ENCODE measurements around the gene TMEM192. TPM values are rescaled to one million over a fixed set of nuclear protein-coding genes. Genes with fewer than 3 reads are reported as not detected.
"Not testable (repeated sequence)": the region's sequence is repeated elsewhere in the genome, so short reads cannot be mapped to it uniquely, and the experiment has no call there.

TMEM192 gene
- total and polyA plus RNA-seq, 2 donors (not counting 3 experiments of a cell fraction or from before 2014, with no cell fraction given) = 11.4 to 13.0 TPM

- H4K20me1 ChIP-seq (replicated peaks; ENCODE audit: control insufficient read depth, extremely low read depth, insufficient read depth, low read length) = no peaks in the 10 kb centered on the region
- H3K79me2 ChIP-seq (ENCODE audit: control insufficient read depth, insufficient read depth, low read length) = no peaks in the 10 kb centered on the region
- FAIRE-seq = no peak
- no peak overlapping the region for H3K27ac ChIP-seq (ENCODE audit: insufficient read depth, low read depth, low read length)
- no peak overlapping the region for H3K4me2 ChIP-seq (ENCODE audit: insufficient read depth, low read length)
- peaks cover 2 to 13% of the 10 kb centered on the region in 2 experiments for H3K36me3 ChIP-seq (ENCODE audit: control insufficient read depth in 2 of 2, extremely low read depth in 1 of 2, insufficient read depth in 2 of 2, low read length in 2 of 2)
- intact Hi-C loops (cut with micrococcal nuclease) = no loop called here
- H3K9me3 ChIP-seq (replicated peaks; ENCODE audit: control insufficient read depth, insufficient read depth, low read length) = no peaks in the 10 kb centered on the region
- H3K9ac ChIP-seq (replicated peaks; ENCODE audit: extremely low read depth, insufficient read depth, low read length) = no peak overlapping the region
- H3K9me1 ChIP-seq (replicated peaks; ENCODE audit: control insufficient read depth, extremely low read depth, insufficient read depth, low read length) = no peaks in the 10 kb centered on the region
- no peak overlapping the region for H2AFZ ChIP-seq (ENCODE audit: low read depth, low read length)
- POLR2A ChIA-PET = no interaction called here
- TF ChIP-seq MAX (IDR thresholded peaks at IDR 0.05; ENCODE audit: insufficient read depth, insufficient read length) = no peak
- no peak for TF ChIP-seq JUN (IDR thresholded peaks at IDR 0.05; ENCODE audit: borderline replicate concordance, insufficient read depth, insufficient read length, low read depth)
- TF ChIP-seq MYC (IDR thresholded peaks at IDR 0.05; ENCODE audit: low read depth, low read length) = no peak
- TF ChIP-seq FOS (IDR thresholded peaks at IDR 0.05; ENCODE audit: borderline replicate concordance, insufficient read depth, low read length) = no peak
- dilution Hi-C loops (cut with MboI; ENCODE audit: extremely low pct_ligation_motif_present, low sequenced_read_pairs) = no loop called here
- H3K4me3 ChIP-seq (replicated peaks in 1 of 3; ENCODE audit: insufficient read depth in 1 of 3, low read depth in 1 of 3, low read length in 3 of 3) = no peak overlapping the region
- BruUV-seq (replicated peaks) = no TSS peak
- no peaks in the 10 kb centered on the region for H3K4me1 ChIP-seq (ENCODE audit: control insufficient read depth, extremely low read depth, insufficient read depth, low read length)
- no peaks in the 10 kb centered on the region for H3K27me3 ChIP-seq (ENCODE audit: control insufficient read depth in 2 of 2, insufficient read depth in 2 of 2, low read length in 2 of 2)
- CTCF ChIA-PET = interaction anchor here (1.1 to 2.6 kb wide), 2 partner anchors 11 kb away, joined by 5 to 15 read pairs; no protein-coding TSS in a partner anchor
- DNase-seq (ENCODE audit: low read depth, low spot score) = no peak
Measured at GRCh38 chr4:165085946-165086345, 26.7 kb downstream of the TMEM192 start.

GRCh38 chr4:165084787-165085186 is 27.9 kb downstream of the TMEM192 start:
- DNase-seq (ENCODE audit: low read depth, low spot score); FAIRE-seq; H3K9ac ChIP-seq (replicated peaks; ENCODE audit: extremely low read depth, insufficient read depth, low read length); dilution Hi-C loops (cut with MboI; ENCODE audit: extremely low pct_ligation_motif_present, low sequenced_read_pairs); H3K79me2 ChIP-seq (ENCODE audit: control insufficient read depth, insufficient read depth, low read length); BruUV-seq (replicated peaks); POLR2A ChIA-PET; H3K27ac ChIP-seq (ENCODE audit: insufficient read depth, low read depth, low read length); H3K9me1 ChIP-seq (replicated peaks; ENCODE audit: control insufficient read depth, extremely low read depth, insufficient read depth, low read length); H3K4me1 ChIP-seq (ENCODE audit: control insufficient read depth, extremely low read depth, insufficient read depth, low read length); H4K20me1 ChIP-seq (replicated peaks; ENCODE audit: control insufficient read depth, extremely low read depth, insufficient read depth, low read length); H3K4me3 ChIP-seq (replicated peaks in 1 of 3; ENCODE audit: insufficient read depth in 1 of 3, low read depth in 1 of 3, low read length in 3 of 3); H3K4me2 ChIP-seq (ENCODE audit: insufficient read depth, low read length); H2AFZ ChIP-seq (ENCODE audit: low read depth, low read length); intact Hi-C loops (cut with micrococcal nuclease); H3K9me3 ChIP-seq (replicated peaks; ENCODE audit: control insufficient read depth, insufficient read depth, low read length); H3K27me3 ChIP-seq (ENCODE audit: control insufficient read depth in 2 of 2, insufficient read depth in 2 of 2, low read length in 2 of 2): not testable (repeated sequence)
- peaks cover 2 to 13% of the 10 kb centered on the region in 2 experiments for H3K36me3 ChIP-seq (ENCODE audit: control insufficient read depth in 2 of 2, extremely low read depth in 1 of 2, insufficient read depth in 2 of 2, low read length in 2 of 2)
- CTCF ChIA-PET = interaction anchor here (1.1 kb wide), 1 partner anchor 12 kb away, joined by 5 read pairs; no protein-coding TSS in a partner anchor
